Caco-2 (cell line): ENCODE measurements around the gene GARIN5A. TPM values are rescaled to one million over a fixed set of nuclear protein-coding genes. Genes with fewer than 3 reads are reported as not detected.
"Not testable (repeated sequence)": the region's sequence is repeated elsewhere in the genome, so short reads cannot be mapped to it uniquely, and the experiment has no call there.

ENCODE experiments used
- BruUV-seq: library from RNA; stranded (reverse); fragments of 400-500 nt; replicated peaks from 2 replicates; lab custom pipeline; 2021; lab: Mats Ljungman, UMichigan
- CTCF ChIA-PET: fragments of 300-600 bp; sonication (Branson Sonifier 250); formaldehyde crosslinking; loops from one replicate; lab custom pipeline; 2022; ENCODE audit warnings: antibody characterized with exemption; lab: Charles Lee
- POLR2A ChIA-PET: fragments of 300-600 bp; sonication (Branson Sonifier 250); formaldehyde crosslinking; loops from one replicate; lab custom pipeline; 2022; ENCODE audit warnings: antibody characterized with exemption; lab: Charles Lee
- DNase-seq, 2 experiments: peaks; one replicate each; pipeline versions ENCODE4 v3.0.0 to v3.0.0-alpha.2; 2020 to 2022
- H3K27me3 ChIP-seq: replicated peaks from 2 replicates; pipeline ENCODE4 v1.6.0; 2011; ENCODE audit warnings: low read length; ENCODE audit not compliant: control insufficient read depth, insufficient read depth
- H3K36me3 ChIP-seq: 2 replicates; pipeline ENCODE4 v1.5.1; 2011; ENCODE audit warnings: low read length; ENCODE audit not compliant: control insufficient read depth, insufficient read depth
- H3K4me1 ChIP-seq: fragments of 250-450 bp; sonication (Bioruptor Pico); 2 replicates; pipeline ENCODE4 v1.5.1; 2020; ENCODE audit warnings: mild to moderate bottlenecking
- H3K4me3 ChIP-seq: 2 replicates; pipeline ENCODE4 v1.5.1; 2011; ENCODE audit warnings: low read depth, mild to moderate bottlenecking, control low read depth, low read length
- H3K9me3 ChIP-seq: fragments of 250-450 bp; sonication (Bioruptor Pico); 2 replicates; pipeline ENCODE4 v1.5.1; 2020; ENCODE audit warnings: mild to moderate bottlenecking, moderate library complexity
- H3K27ac Mint-ChIP-seq: one replicate; pipeline ENCODE4 v1.8.0; 2022; ENCODE audit warnings: mixed read lengths; ENCODE audit not compliant: unreplicated experiment
- H3K27me3 Mint-ChIP-seq: one replicate; pipeline ENCODE4 v1.8.0; 2022; ENCODE audit warnings: mixed read lengths; ENCODE audit not compliant: insufficient read depth, unreplicated experiment
- H3K36me3 Mint-ChIP-seq: one replicate; pipeline ENCODE4 v1.8.0; 2022; ENCODE audit warnings: mild to moderate bottlenecking, mixed read lengths; ENCODE audit not compliant: insufficient read depth, unreplicated experiment
- H3K4me1 Mint-ChIP-seq: one replicate; pipeline ENCODE4 v1.8.0; 2022; ENCODE audit warnings: low read depth, mixed read lengths; ENCODE audit not compliant: unreplicated experiment
- H3K4me3 Mint-ChIP-seq: one replicate; pipeline ENCODE4 v1.8.0; 2022; ENCODE audit warnings: mild to moderate bottlenecking, moderate library complexity, mixed read lengths; ENCODE audit not compliant: unreplicated experiment
- H3K9me3 Mint-ChIP-seq: one replicate; pipeline ENCODE4 v1.8.0; 2022; ENCODE audit warnings: mixed read lengths; ENCODE audit not compliant: unreplicated experiment
- CTCF ChIP-seq, 2 experiments: fragments of 200-600 bp in 1 of 2; IDR thresholded peaks; 1 replicate in 1 of 2; 2 replicates in 1 of 2; pipeline versions ENCODE4 v1.5.1 to v1.8.0; 2011 to 2022; ENCODE audit warnings: antibody characterized with exemption in 1 of 2, control low read depth in 1 of 2, inconsistent platforms in 1 of 2, low read depth in 1 of 2, low read length in 1 of 2, mild to moderate bottlenecking in 1 of 2, moderate library complexity in 1 of 2; ENCODE audit not compliant: insufficient read depth in 1 of 2, severe bottlenecking in 1 of 2, unreplicated experiment in 1 of 2
- intact Hi-C: fragments of 100-400 bp; cut with micrococcal nuclease; formaldehyde crosslinking; loops from one replicate; pipeline ENCODE4 v1.10.0; 2022; ENCODE audit not compliant: unreplicated experiment
- total RNA-seq: library from RNA; stranded (reverse); gene quantifications from 2 replicates; pipeline ENCODE4 v1.2.3, GENCODE V29; 2022

GARIN5A gene
- total RNA-seq, 1 experiment from 2014 or later = 1.4 TPM

DNA sequence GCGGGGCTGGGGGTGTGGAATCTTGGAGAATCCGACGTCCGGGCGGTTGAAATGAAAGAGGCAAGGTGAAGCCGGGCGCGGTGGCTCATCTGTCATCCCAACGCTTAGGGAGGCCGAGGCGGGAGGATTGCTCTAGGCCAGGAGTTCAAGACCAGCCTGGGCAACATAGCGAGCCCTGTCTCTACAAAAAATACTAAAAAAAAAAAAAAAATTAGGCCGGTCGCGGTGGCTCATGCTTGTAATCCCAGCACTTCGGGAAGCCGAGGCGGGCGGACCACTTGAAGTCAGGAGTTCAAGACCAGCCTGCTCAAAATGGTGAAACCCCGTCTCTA lies 225 bp upstream of the GARIN5A start:
- intact Hi-C loops = loop anchor here (1.0 kb wide), 1 partner anchor 34 kb away; the partner anchor contains the start of gene JOSD2
- BruUV-seq = TSS peak; percentile 70
- POLR2A ChIA-PET = no interaction called here

DNA sequence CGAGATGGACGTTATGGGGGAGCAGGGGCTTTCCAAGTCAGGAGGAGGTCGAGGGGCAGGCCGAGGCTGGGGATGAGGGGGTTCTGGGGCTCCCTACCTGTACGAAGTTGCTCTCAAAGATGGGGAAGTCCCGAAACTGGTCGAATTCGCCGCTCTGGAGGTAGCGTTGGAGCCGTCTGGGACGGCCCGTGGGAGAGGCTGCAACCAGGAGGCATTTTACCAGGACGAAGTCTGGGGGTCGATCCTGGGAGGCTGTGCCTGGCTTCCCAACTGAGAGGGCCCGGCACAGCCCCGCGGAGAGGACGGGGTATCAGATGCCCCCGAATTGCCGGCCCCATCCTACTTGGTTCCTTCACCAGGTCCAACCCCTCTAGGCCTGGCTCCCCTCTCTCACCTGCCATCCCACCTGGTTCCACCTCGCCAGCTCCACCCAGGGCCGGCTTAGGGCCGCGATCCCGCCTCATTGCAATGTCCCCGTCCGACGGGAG lies 868 bp downstream of the GARIN5A start:
- no peak overlapping the region for H3K4me3 ChIP-seq
- POLR2A ChIA-PET = no interaction called here
- H3K27ac Mint-ChIP-seq = peak overlapping the region; percentile 54

More for the DNA sequence above, 225 bp upstream of the GARIN5A start:
- Mint-ChIP-seq H3K9me3 (no peaks in the 10 kb centered on the region), H3K27ac (peak overlapping the region; percentile 54), H3K4me3 (peak overlapping the region; percentile 89), H3K27me3 (no peaks in the 10 kb centered on the region), H3K36me3 (peaks cover 42% of the 10 kb centered on the region), H3K4me1 (no peaks in the 10 kb centered on the region)
- no peak for TF ChIP-seq CTCF (IDR thresholded peaks at IDR 0.05; ENCODE audit: insufficient read depth in 1 of 2, low read depth in 1 of 2, low read length in 1 of 2, severe bottlenecking in 1 of 2, unreplicated experiment in 1 of 2)
- no peak for DNase-seq
- H3K4me1 ChIP-seq = no peaks in the 10 kb centered on the region
- H3K27me3 ChIP-seq = no peaks in the 10 kb centered on the region
- H3K36me3 ChIP-seq = no peaks in the 10 kb centered on the region
- no peaks in the 10 kb centered on the region for H3K9me3 ChIP-seq
- CTCF ChIA-PET = no interaction called here
- peak overlapping the region; percentile 51 for H3K4me3 ChIP-seq

GRCh38 chr19:50475101-50475568 lies 1.5 kb downstream of the GARIN5A start:
- Mint-ChIP-seq H3K4me3 (peak overlapping the region; percentile 89), H3K27ac (peak overlapping the region; percentile 54)

More for the DNA sequence above, 868 bp downstream of the GARIN5A start:
- H3K4me1 Mint-ChIP-seq = no peaks in the 10 kb centered on the region
- CTCF ChIA-PET = no interaction called here
- no peak for DNase-seq
- no TSS peak for BruUV-seq
- peaks cover 36% of the 10 kb centered on the region for H3K36me3 Mint-ChIP-seq
- Histone ChIP-seq H3K36me3 (no peaks in the 10 kb centered on the region), H3K27me3 (no peaks in the 10 kb centered on the region), H3K9me3 (no peaks in the 10 kb centered on the region), H3K4me1 (no peaks in the 10 kb centered on the region)
- no peaks in the 10 kb centered on the region for H3K9me3 Mint-ChIP-seq
- no peak for TF ChIP-seq CTCF (IDR thresholded peaks at IDR 0.05; ENCODE audit: insufficient read depth in 1 of 2, low read depth in 1 of 2, low read length in 1 of 2, severe bottlenecking in 1 of 2, unreplicated experiment in 1 of 2)
- H3K27me3 Mint-ChIP-seq = no peaks in the 10 kb centered on the region
- peak overlapping the region; percentile 89 for H3K4me3 Mint-ChIP-seq
- intact Hi-C loops = loop anchor here (1.0 kb wide), 1 partner anchor 36 kb away; the partner anchor contains the start of gene JOSD2

GRCh38 chr19:50473336-50473735 lies 3.3 kb downstream of the GARIN5A start:
- H3K4me3 Mint-ChIP-seq, DNase-seq, H3K4me3 ChIP-seq, BruUV-seq, H3K4me1 Mint-ChIP-seq, H3K27ac Mint-ChIP-seq, H3K27me3 ChIP-seq, intact Hi-C loops, H3K27me3 Mint-ChIP-seq, POLR2A ChIA-PET, H3K4me1 ChIP-seq, H3K9me3 Mint-ChIP-seq, H3K36me3 ChIP-seq, H3K9me3 ChIP-seq, CTCF ChIA-PET: not testable (repeated sequence)
- peaks cover 30% of the 10 kb centered on the region for H3K36me3 Mint-ChIP-seq

More at GRCh38 chr19:50475101-50475568, 1.5 kb downstream of the GARIN5A start:
- intact Hi-C loops = no loop called here
- DNase-seq = no peak
- ChIA-PET POLR2A (no interaction called here), CTCF (no interaction called here)
- Mint-ChIP-seq H3K9me3 (no peaks in the 10 kb centered on the region), H3K27me3 (no peaks in the 10 kb centered on the region), H3K36me3 (peaks cover 36% of the 10 kb centered on the region), H3K4me1 (no peaks in the 10 kb centered on the region)
- H3K4me3 ChIP-seq = no peak overlapping the region
- no TSS peak for BruUV-seq
- H3K36me3 ChIP-seq = no peaks in the 10 kb centered on the region
- no peaks in the 10 kb centered on the region for H3K9me3 ChIP-seq
- TF ChIP-seq CTCF (IDR thresholded peaks at IDR 0.05; ENCODE audit: insufficient read depth in 1 of 2, low read depth in 1 of 2, low read length in 1 of 2, severe bottlenecking in 1 of 2, unreplicated experiment in 1 of 2) = no peak
- no peaks in the 10 kb centered on the region for H3K4me1 ChIP-seq
- no peaks in the 10 kb centered on the region for H3K27me3 ChIP-seq
